Activated T-helper 1 cell treated with anti-CD3 and anti-CD28 coated beads, Interleukin-12 subunit alpha, Interleukin-12 subunit beta, Interleukin-2, Interleukin-4 antibody, amounts not matched to agents 30 ng/mL and 10 ng/mL and 1 ng/mL, durations not matched to agents 14 hours and 24 hours and 36 hours (primary cell): ENCODE measurements around the gene TMEM95. TPM values are rescaled to one million over a fixed set of nuclear protein-coding genes. Genes with fewer than 3 reads are reported as not detected.

Experiments used
- DNase-seq: peaks from one replicate; pipeline ENCODE4 v3.0.0; 2021; ENCODE audit warnings: low spot score
- H3K27ac Mint-ChIP-seq: one replicate; pipeline ENCODE4 v1.8.0; 2021; ENCODE audit warnings: mild to moderate bottlenecking, mixed read lengths
- H3K27me3 Mint-ChIP-seq: one replicate; pipeline ENCODE4 v1.8.0; 2022; ENCODE audit warnings: mild to moderate bottlenecking, moderate library complexity, mixed read lengths; ENCODE audit not compliant: insufficient read depth
- H3K36me3 Mint-ChIP-seq: one replicate; pipeline ENCODE4 v1.8.0; 2021; ENCODE audit warnings: low read depth, mixed read lengths
- H3K4me1 Mint-ChIP-seq: one replicate; pipeline ENCODE4 v1.8.0; 2021; ENCODE audit warnings: low read depth, mixed read lengths
- H3K4me3 Mint-ChIP-seq: one replicate; pipeline ENCODE4 v1.8.0; 2021; ENCODE audit warnings: mild to moderate bottlenecking, moderate library complexity, mixed read lengths
- H3K9me3 Mint-ChIP-seq: one replicate; pipeline ENCODE4 v1.8.0; 2021; ENCODE audit warnings: mixed read lengths
- intact Hi-C: fragments of 100-400 bp; cut with micrococcal nuclease; formaldehyde crosslinking; loops from one replicate; pipeline ENCODE4 v1.15.1; 2024
- total RNA-seq: library from RNA; stranded (reverse); gene quantifications from 2 replicates; pipeline ENCODE4 v1.2.3, GENCODE V29; 2022

TMEM95 gene
- total RNA-seq, 1 donor from 2014 or later, result not detected

DNA sequence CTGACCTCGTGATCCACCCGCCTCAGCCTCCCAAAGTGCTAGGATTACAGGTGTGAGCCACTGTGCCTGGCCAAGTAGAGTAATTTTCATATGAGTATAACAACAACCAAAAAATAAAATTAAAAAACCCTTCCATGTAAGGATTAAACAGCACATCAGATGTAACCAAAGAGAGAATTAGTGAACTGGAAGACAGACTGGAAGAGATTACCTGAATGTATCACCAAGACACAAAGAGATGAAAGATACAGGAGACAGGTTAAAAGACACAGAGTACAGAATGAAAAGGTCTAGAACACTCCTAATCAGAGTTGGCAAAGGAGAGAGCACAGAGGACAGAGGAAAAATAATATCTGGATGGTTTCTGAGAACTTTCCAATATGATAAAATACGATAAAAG lies 24.2 kb downstream of the TMEM95 start:
- Mint-ChIP-seq H3K9me3 (peaks cover 9% of the 10 kb centered on the region), H3K27me3 (peaks cover 47% of the 10 kb centered on the region), H3K4me3 (no peak overlapping the region), H3K27ac (no peak overlapping the region), H3K36me3 (peaks cover 6% of the 10 kb centered on the region), H3K4me1 (no peaks in the 10 kb centered on the region)
- intact Hi-C loops, result no loop called here
- no peak for DNase-seq

DNA sequence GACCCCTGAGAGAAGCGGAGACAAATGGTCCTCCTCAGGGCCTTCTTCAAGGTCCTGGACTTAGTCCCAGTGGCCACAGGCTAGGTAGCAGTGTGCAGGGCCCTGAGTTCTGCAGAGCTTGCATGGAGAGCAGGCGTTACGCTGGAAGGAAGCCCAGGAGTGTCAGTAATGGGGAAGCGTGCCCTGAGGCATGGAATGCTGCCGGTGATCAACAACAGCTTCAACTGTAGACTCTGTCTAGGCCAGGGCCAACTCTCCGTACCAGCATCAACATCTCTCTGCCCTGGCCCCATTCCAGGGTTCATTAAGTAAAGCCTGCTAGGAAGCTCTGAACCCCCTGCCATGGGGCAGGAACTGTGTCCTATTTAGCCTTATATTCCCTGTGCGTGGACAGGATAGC lies 25.4 kb downstream of the TMEM95 start:
- Mint-ChIP-seq H3K4me3 (no peak overlapping the region), H3K4me1 (peaks cover 5% of the 10 kb centered on the region), H3K9me3 (peaks cover 9% of the 10 kb centered on the region), H3K36me3 (peaks cover 6% of the 10 kb centered on the region), H3K27me3 (peaks cover 47% of the 10 kb centered on the region), H3K27ac (peak overlapping the region; percentile 13)
- DNase-seq, result no peak
- intact Hi-C loops, result no loop called here

- peaks cover 9% of the 10 kb centered on the region for H3K9me3 Mint-ChIP-seq
- intact Hi-C loops, result no loop called here
- no peak for DNase-seq
- H3K36me3 Mint-ChIP-seq, result peaks cover 6% of the 10 kb centered on the region
- H3K27ac Mint-ChIP-seq, result peak within 1 kb of the TSS; percentile 13
- H3K4me1 Mint-ChIP-seq, result peaks cover 5% of the 10 kb centered on the region
- peaks cover 47% of the 10 kb centered on the region for H3K27me3 Mint-ChIP-seq
- H3K4me3 Mint-ChIP-seq, result no peak within 1 kb of the TSS
Observed at GRCh38 chr17:7380855-7381683, 26.1 kb downstream of the TMEM95 start, which contains the start of gene TNK1. Gene TNK1 (plus strand): TSS chr17:7381089. CDS start chr17:7382927, 1,838 bp downstream.

- no peak for DNase-seq
- Mint-ChIP-seq H3K27ac (no peak overlapping the region), H3K27me3 (peaks cover 36% of the 10 kb centered on the region), H3K4me1 (peaks cover 5% of the 10 kb centered on the region), H3K4me3 (peak overlapping the region; percentile 13), H3K9me3 (peaks cover 9% of the 10 kb centered on the region), H3K36me3 (peaks cover 9% of the 10 kb centered on the region)
- intact Hi-C loops, result no loop called here
Observed at GRCh38 chr17:7382901-7383300, 27.9 kb downstream of the TMEM95 start.

DNA sequence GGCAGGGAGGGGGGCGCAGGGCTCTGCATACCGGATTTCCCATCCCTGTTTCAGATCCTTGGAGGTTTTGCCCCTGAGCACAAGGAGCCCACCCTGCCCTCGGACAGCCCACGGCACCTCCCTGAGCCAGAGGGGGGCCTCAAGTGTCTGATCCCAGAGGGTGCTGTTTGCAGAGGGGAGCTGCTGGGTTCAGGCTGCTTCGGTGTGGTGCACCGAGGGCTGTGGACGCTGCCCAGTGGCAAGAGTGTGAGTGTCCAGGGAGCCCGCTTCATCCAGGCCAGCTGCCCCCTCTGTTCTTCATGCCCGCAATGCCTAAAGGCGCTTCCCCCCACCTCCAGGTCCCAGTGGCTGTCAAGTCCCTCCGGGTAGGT lies 28.4 kb downstream of the TMEM95 start:
- no peak overlapping the region for H3K27ac Mint-ChIP-seq
- H3K27me3 Mint-ChIP-seq, result peaks cover 36% of the 10 kb centered on the region
- H3K9me3 Mint-ChIP-seq, result peaks cover 9% of the 10 kb centered on the region
- peaks cover 5% of the 10 kb centered on the region for H3K4me1 Mint-ChIP-seq
- intact Hi-C loops, result no loop called here
- DNase-seq, result no peak
- H3K4me3 Mint-ChIP-seq, result peak overlapping the region; percentile 43
- H3K36me3 Mint-ChIP-seq, result peaks cover 9% of the 10 kb centered on the region

- Mint-ChIP-seq H3K36me3 (peaks cover 9% of the 10 kb centered on the region), H3K9me3 (peaks cover 9% of the 10 kb centered on the region), H3K27me3 (peaks cover 35% of the 10 kb centered on the region), H3K4me1 (peaks cover 5% of the 10 kb centered on the region), H3K27ac (no peak overlapping the region), H3K4me3 (peak overlapping the region; percentile 77)
- peak; percentile 75 for DNase-seq
- intact Hi-C loops, result loop anchor here (1.0 kb wide), 2 partner anchors 10 to 20 kb away; partner anchors contain the start of genes PLSCR3 and TMEM256
Observed at GRCh38 chr17:7383742-7384488, 29.0 kb downstream of the TMEM95 start.

GRCh38 chr17:7384489-7385081 lies 29.6 kb downstream of the TMEM95 start:
- DNase-seq, result no peak
- Mint-ChIP-seq H3K4me3 (peak overlapping the region; percentile 77), H3K27me3 (peaks cover 28% of the 10 kb centered on the region), H3K4me1 (peaks cover 5% of the 10 kb centered on the region), H3K36me3 (peaks cover 7% of the 10 kb centered on the region), H3K27ac (peak overlapping the region; percentile 79), H3K9me3 (peaks cover 2% of the 10 kb centered on the region)
- intact Hi-C loops, result loop anchor here (1.0 kb wide), 2 partner anchors 10 to 20 kb away; partner anchors contain the start of genes PLSCR3 and TMEM256

GRCh38 chr17:7388856-7389255 lies 33.9 kb downstream of the TMEM95 start:
- Mint-ChIP-seq H3K4me1 (peaks cover 22% of the 10 kb centered on the region), H3K27ac (no peak overlapping the region), H3K4me3 (no peak overlapping the region), H3K27me3 (no peaks in the 10 kb centered on the region), H3K36me3 (peaks cover 19% of the 10 kb centered on the region), H3K9me3 (no peaks in the 10 kb centered on the region)
- no peak for DNase-seq
- intact Hi-C loops, result no loop called here

GRCh38 chr17:7389924-7390910 lies 35.3 kb downstream of the TMEM95 start:
- Mint-ChIP-seq H3K4me1 (peaks cover 22% of the 10 kb centered on the region), H3K27me3 (peaks cover 2% of the 10 kb centered on the region), H3K4me3 (no peak overlapping the region), H3K9me3 (no peaks in the 10 kb centered on the region), H3K27ac (no peak overlapping the region), H3K36me3 (peaks cover 19% of the 10 kb centered on the region)
- no peak for DNase-seq
- intact Hi-C loops, result no loop called here

GRCh38 chr17:7391307-7391706 lies 36.4 kb downstream of the TMEM95 start:
- intact Hi-C loops, result no loop called here
- H3K27ac Mint-ChIP-seq, result no peak overlapping the region

DNA sequence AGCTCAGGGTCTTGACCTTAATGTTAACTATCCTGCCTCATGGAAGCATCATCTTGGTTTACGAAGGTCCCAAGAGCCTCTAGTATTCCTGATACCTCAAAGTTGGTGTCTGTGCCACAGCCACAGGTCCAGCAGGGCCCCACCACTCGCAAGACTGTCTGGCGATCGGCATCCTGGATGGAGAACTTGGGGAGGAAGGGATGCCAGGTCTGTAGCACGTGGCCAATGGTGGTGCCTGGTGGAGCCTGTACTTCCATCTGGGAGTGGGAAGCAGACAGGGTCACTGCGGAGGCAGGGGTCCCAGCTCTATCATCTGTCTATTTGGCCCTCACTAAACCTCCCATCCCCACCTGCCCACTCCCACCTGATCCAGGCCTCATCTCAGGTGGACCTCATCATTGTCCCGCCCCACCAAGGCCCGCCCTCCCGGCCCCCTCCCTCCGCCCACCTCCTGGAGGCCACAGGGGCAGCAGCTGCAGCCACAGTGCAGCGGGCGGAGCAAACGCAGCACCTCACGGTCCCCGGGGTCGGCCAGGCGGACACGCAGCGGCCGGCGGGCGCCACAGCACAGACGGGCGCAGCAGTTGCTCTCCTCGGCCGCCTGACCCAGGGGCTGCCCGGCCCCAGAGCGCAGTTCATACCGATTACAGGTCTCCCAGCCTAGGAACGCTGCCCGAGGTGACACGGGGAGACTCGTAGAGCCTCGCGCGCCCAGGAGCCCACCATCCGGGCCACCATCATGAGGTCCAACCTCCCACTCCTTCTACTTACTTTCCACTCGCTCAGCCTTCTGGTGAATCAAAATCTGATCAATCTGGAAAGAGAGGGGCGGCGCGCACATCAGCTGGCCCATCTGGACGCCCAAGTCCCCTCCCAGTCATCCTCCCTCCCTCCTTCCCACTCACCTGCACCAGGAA lies 38.0 kb downstream of the TMEM95 start:
- intact Hi-C loops, result no loop called here
- H3K27me3 Mint-ChIP-seq, result peaks cover 2% of the 10 kb centered on the region
- DNase-seq, result no peak
- H3K4me3 Mint-ChIP-seq, result peak overlapping the region; percentile 97
- no peaks in the 10 kb centered on the region for H3K9me3 Mint-ChIP-seq
- H3K36me3 Mint-ChIP-seq, result peaks cover 16% of the 10 kb centered on the region
- peak overlapping the region; percentile 70 for H3K27ac Mint-ChIP-seq
- H3K4me1 Mint-ChIP-seq, result peaks cover 22% of the 10 kb centered on the region

More at GRCh38 chr17:7391307-7391706, 36.4 kb downstream of the TMEM95 start:
- H3K4me3 Mint-ChIP-seq, result no peak overlapping the region
- peaks cover 22% of the 10 kb centered on the region for H3K4me1 Mint-ChIP-seq
- DNase-seq, result no peak
- peaks cover 2% of the 10 kb centered on the region for H3K27me3 Mint-ChIP-seq
- peaks cover 19% of the 10 kb centered on the region for H3K36me3 Mint-ChIP-seq
- no peaks in the 10 kb centered on the region for H3K9me3 Mint-ChIP-seq
